GM21529 (cell line): ENCODE data around the gene SLC9A5.

Experiments used
- ATAC-seq: cut with Tn5 transposase; IDR thresholded peaks from one replicate; pipeline ENCODE4 v1.9.1; 2021; ENCODE audit not compliant: unreplicated experiment

SLC9A5 gene

DNA sequence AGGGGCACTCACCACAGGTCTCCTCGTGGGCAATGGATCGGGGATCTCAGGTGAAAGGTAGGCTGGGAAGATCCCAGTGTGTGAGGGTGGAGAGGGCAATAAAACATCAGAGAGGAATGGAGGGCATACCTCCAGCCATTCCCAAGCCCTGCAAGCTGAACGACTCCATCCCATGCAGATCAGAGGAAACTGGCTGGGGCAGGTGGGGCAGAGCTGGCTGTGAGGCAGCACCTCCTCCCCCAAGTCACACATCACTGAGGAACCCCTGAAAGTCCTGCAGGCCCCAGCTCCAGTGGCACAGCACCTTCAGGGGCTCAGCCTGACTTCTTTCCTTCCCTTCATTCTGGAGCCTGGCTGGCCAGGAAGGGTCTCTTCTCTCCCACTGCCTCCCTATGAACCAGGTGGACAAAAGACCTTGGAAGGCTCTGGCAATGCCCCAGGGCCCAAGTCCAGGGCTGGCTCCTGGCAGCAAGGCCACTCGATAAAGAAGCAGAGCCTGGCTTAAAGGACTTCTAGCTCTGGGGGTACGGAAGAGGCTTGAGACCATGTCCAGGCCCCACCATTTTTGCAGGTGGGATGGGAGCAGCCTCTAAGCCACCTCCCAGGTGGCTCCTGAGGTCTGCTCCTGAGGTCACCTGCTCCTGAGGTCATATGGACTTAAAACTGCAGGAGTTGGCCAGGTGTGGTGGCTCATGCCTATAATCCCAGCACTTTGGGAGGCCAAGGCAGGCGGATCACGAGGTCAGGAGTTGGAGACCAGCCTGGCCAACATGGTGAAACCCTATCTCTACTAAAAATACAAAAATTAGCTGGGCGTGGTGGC is 35.4 kb upstream of the SLC9A5 start:
- ATAC-seq = no peak

DNA sequence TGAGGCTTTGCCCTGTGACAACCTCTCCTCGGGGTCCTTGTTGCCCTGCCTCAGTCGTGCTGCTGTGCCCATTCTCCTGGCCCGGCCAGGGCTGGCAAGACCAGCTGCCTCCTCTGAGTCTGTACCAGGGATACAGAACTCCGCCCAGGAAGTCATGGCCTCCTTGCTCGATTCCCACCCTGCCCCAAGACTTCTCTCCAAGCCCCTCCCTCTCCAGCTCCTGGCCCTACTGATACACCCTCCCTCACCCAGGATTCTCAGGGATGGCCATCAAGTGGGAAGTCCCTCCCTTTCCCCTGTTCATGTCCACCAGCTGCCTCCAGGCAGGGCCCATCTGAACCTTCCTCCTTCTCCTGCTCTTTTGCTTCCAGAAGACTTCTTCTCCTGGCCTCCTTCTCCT is 33.1 kb upstream of the SLC9A5 start:
- no peak for ATAC-seq

DNA sequence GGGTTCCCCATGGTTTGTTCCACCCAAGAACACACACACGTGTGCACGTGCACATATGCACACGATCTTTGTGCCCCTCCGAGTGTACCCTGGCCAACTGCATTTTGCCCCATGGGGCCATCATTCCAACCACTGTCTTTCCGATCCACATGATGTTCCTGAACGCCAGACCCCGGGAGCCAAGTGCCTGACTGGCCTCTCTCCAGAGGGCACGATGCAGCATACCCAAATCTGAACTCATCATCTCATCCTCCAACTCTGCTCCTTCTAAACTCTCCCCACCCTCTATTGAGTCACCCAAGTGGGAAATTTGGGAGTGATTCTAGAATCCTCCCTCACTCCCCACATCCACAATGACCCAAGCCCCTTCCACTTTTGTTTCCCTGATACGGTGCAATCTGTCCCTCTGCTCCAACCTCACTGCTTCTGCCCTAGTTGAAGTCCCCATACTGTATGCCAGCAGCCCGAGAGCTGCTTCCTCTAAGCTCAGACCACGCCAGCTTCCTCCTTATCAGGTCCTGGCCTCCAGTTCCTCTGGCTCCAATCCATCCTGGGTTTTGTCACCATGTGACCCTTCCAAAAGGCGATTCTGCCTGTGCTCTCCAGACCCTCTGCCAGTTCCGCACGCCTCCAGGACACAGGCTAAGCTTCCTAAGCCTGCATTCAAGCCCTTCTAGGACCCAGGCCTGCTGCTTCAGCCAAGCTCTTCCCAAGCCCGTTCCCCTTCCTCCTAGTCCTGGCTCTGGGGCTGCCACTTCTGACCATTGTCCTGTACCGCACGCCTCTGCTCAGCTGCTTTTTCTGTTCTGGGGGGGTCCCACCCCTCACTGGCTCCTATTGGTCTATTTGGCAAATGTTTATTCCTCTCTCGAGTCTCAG is 31.9 kb upstream of the SLC9A5 start:
- no peak for ATAC-seq

DNA sequence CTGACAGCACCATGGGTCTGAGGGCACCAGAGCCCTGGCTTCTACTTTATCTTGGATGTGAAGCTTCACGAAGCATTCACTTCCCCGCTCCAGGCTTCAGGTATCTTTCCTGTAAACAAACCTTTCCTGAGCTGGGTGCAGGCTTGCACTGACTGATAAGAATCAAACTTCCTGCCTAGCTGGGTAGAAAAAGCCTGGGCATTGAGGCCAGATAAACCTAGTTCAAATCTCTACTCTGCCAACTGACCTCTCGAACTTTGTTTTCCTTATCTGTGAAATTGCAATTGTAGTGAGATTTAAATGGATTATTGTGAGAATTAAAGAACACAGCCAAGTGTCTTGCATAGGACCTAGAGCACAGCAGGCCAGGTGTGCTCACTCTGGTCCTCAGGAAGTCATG is 24.8 kb upstream of the SLC9A5 start:
- ATAC-seq = no peak

DNA sequence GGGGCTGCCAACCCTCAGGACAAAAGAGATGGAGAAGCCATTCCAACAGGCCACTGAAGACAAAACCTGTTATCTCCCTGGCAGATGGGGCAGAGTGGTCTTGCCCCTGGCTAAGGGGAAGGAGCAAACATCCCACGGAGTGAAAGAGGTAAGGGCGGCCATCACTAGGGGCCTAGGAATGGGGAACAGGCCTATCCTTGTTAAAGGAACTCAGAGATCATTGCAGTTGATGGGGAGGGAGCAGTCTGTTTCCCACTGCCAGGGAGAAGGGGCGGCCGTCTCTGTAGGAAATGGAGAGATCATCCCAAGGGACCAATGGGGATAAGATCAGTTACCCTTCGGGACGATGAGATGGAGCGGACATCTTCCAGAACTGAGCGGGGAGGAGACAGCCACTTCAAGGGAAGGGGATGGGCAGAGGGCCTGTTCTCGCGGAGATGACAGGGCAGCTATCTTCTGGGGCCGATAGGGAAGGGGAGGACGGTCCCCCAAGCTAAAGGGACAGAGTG is 22.4 kb upstream of the SLC9A5 start:
- ATAC-seq = no peak

DNA sequence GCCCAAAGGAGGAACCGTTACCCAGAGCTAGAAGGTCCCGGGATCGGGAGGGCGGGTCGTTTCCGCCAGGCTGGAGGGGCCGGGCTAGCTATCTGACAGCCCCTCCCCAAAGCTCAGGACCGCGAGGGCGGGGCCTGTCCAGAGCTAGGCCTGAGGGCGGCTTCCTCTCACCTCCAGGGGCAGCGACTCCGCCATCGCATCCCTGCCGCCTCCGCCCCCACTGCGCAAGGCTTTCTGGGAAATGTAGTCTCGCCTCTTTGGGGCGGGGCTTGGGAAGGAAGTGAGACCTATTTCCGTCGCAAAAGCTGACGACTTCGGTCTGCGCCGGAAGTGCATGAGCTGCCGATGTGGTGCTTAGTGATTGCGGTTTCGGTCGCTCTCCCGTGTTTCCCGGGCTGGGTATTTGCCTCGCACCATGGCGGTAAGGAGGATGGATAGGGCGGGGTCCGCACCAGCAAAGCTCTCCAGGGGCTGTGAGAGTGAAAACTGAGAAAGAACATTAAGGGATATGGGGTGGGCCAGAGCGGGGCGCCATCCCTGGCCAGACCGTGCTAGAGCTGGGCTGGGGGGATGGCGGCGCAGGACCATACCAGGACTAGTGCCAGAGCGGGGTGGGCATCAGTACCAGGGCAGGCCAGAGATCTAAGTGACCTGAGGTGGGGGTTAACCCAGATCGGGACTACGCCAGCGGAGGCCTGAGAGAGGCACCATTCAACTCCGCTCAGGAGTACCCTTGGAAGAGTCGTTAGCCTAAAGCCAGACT is 21.8 kb upstream of the SLC9A5 start, which contains the start of gene TMEM208:
TSS of gene TMEM208 (plus strand) at position 327 of the 763 bp plus-strand sequence. CDS start at position 416, 89 bp downstream.
- ATAC-seq = peak; percentile 92

DNA sequence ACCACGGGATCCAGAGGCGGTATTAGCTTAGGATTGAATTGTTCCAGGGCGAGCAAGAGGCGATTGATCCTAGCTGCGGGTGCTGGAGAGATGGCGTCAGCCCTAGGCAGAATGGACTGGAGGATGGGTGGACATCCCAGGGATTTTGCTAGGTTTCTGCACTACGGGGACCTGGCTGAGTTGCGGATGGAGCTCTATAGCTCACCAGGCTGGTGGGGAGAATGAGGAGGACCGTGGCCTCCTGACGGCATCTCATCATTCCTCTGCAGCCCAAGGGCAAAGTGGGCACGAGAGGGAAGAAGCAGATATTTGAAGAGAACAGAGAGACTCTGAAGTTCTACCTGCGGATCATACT is 21.2 kb upstream of the SLC9A5 start:
- ATAC-seq = no peak

DNA sequence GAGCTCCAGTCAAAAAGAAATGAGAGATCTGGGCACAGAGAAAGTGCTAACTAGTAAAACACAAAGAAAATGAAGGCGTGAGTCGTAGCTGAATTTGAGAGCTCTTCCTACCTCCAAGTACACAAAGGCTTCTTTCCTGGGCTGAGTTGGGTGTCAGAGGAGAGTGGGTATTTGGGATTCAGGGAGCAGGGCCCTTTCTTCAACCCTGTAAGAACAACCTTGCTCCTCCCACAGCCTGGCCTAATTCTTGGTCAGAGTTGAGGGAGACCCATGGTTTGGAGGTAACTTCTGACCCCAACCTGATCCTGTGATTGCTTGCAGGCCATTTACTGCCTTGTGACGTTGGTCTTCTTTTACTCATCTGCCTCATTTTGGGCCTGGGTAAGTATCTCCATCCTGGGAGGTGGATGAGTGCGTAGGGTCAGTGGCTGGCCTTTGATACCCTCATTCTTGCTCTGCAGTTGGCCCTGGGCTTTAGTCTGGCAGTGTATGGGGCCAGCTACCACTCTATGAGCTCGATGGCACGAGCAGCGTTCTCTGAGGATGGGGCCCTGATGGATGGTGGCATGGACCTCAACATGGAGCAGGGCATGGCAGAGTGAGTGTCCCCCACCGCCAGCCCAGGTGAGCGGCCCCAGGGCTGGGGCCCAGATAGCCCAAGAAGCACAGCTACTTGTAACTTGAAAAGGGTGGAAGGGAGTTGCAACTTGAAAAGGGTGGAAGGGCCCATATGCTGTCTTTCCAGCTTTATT is 20.6 kb upstream of the SLC9A5 start:
- ATAC-seq = no peak

DNA sequence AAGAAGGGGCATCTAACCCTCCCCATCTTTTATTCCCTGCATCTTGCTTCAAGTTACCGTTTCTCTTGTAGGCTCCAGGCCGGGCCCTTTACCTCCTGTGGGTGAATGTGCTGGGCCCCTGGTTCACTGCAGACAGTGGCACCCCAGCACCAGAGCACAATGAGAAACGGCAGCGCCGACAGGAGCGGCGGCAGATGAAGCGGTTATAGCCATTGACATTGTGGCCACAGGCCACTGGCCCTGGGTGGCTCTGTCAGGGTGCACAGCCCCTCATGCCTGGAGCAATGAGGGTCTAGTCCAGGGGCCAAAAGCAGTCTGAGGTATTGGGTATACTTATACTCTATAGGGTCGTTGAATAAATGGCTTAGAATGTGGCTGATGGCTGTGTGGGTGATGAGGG is 19.9 kb upstream of the SLC9A5 start:
- no peak for ATAC-seq

DNA sequence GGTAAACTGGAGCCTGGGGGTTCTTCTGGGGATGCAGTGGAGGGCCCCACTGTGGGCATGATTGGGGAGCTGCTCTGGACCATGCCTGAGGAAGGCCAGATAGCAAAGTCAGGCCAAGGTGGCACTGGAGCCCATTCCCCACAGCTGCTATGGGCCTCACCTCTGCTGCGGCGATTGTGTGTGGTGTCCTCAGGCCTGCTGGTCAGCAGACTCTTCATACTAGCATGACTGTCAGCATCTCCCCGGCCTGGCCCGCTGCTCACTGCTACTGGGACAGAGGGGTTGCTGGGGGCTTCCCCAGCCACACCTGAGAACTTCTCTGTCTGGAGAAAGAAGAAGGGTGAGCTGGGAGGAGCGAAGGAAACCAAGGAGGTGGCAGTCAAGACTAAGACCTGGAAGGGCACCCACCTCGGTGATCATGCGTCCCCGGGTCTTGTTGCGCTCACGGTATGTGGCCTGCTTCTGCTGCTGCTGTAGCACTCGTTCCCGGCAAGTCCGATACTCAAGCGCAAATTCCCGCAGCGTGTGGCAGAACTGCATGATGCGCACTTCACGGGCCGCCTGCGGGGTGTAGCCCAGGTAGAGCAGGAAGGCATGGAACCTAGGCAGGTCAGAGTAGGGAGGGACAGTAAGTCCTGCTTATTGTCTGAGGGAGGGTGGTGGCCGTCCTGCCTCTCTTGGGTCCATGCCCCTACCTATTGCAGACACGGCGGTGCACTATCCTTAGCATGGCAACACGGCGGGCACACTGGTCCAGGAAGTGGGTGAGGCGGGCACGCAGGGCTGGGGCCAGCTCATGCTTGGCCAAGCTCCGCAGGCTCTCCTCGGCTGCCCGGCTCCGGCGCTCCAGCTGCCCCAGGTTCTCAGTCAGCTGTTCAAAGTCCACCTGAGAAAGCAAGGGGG is 18.6 kb upstream of the SLC9A5 start:
- no peak for ATAC-seq

DNA sequence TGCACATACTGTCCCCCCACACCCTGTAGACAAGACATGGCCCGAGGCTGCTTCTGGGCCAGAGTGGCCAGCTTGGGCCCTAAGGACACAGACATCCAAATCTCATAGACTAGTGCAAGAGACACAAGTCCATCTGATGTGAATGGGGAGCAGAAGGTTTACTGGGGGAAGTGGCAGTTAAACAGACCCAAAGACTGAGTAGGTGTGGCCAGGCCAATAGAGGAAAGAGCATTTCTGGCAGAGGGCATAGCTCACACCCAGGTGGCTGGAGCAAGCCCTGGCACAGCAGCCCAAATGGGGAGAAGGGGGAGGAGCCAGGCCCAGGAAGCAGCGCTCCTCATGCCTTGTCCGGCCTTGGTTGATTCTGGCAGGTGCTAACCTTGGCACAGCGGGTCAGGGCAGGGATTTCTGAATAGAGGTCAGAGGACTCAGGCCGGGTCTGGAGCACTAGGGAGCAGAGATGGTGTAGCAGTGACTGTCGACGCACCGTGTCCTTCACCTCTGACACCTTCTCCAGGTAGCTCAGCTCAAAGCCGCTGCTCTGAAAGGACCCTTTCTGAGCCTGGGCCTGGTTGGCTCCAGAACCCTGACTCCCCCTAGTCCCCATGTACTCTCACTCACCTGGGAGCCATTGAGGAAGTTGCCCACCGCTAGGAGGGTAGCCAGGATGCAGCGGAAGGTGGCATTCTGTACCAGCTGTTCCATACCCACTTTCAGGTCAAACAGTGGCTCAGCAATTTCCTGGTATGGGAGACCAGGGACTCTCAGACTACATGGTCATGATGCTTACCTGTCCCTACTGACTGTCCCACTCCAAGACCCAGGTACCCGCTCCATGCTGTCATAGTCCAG is 17.7 kb upstream of the SLC9A5 start:
- ATAC-seq = no peak

DNA sequence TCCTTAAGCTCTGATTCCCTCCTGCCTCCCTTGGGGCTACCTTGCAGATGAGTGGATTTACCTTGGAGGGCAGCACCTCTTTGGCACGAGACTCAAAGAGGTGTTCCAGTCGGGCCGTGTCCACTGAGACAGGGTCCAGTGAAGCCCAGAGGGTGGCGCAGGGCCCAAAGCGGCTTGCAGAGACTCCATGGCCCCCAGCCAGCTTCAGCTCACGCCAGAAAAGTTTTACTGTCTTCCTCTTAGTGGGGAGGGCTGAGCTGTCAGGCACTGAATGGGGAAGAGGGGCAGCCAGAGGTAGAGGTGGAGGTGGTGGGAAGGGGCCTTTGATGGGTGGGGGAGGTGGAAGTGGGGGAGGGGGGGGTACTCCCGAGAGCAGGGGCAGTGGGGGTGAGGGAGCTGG is 15.2 kb upstream of the SLC9A5 start:
- no peak for ATAC-seq

DNA sequence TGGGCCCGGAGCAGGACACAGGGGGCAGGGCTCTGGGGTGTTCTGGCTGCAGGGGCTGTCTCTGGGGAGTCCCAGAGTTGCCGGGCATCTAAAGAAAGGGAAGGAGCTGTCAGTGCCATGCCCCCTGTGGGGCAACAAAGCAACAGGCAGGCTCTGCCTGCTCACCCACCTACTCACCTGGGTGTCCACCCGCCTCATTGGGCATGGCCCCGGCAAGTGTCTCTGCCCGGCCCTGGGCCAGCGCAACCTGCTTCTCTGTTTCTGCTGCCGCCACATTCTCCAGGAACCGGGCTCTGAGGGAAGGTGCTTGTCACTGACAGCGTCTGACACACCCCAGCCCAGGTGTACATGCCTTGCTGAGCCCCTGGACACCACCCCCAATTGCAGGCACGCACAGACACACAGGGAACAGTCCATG is 14.6 kb upstream of the SLC9A5 start:
- ATAC-seq = no peak

DNA sequence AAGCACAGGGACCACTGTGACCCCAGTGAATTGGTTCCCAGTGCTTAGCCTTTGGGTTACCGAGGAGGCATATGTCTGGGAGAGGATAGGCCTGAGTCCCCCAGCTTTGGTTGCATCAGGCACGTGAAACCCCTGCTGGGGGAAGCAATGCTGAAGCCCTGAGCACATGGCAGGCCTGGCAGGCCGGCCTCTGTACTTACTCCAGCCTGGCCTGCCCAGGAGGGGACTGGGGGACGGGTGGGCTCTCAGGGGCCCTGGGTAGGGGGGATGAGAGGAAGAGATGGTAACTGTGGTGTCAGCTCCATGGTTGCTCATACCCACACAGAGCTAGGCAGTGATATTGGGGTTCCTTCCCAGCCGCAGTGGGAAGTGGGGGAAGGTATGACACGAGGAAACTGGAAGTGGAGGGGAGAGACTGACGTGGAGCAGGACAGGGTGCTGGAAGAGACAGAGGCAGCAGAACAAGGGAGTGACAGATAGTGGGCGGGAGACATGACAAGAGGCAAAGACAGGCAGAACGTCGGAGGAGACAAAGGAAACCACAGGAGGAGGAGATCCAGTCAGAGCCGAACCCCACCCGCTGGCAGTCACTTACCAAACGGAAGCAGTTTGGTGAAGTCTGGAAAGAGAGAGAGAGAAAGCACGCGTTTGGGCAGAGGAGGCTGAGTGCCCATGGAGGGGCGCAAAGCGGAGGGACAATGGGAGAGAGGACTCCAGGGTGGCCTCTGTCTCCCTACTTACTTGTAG is 12.8 kb upstream of the SLC9A5 start:
- no peak for ATAC-seq

DNA sequence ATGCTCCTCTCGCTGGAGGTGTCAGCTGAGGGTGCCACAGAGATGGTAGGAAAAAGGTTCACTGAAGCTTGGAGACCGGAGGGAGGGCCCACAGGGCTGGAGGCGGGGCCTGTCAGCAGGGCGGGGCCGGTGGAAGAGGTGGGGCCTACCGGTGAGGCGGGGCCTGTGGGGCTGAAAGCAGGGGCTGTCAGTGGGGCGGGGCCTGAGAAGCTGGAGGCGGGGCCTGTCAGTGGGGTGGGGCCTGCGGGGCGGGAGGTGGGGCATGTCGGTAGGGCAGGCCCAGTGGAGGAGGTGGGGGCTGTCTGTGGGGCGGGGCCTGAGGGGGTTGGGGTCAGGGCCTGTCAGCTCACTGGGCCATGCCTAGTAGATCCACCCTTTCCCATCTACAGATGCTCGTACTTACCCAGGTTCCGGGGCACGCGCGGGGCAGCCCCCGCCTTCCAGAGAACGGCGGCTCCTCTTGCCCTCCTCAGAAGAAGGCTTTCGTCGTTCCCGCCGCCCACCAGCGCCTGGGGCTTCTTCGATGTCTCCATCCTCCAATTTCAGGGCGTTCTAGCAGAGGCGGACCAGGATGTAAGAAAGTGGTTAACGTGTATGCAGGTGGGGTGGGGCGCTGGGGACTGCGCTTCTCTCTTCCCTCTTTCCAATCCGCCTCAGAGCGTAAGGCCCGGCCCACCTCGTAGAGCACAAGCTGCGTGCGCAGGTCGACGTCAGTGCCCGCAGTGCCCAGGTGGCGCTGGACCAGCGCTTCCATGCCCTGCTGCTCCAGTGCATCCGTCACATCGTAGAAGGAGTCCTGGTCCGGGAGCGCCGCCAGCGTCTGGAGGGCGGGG is 12.0 kb upstream of the SLC9A5 start:
- no peak for ATAC-seq

DNA sequence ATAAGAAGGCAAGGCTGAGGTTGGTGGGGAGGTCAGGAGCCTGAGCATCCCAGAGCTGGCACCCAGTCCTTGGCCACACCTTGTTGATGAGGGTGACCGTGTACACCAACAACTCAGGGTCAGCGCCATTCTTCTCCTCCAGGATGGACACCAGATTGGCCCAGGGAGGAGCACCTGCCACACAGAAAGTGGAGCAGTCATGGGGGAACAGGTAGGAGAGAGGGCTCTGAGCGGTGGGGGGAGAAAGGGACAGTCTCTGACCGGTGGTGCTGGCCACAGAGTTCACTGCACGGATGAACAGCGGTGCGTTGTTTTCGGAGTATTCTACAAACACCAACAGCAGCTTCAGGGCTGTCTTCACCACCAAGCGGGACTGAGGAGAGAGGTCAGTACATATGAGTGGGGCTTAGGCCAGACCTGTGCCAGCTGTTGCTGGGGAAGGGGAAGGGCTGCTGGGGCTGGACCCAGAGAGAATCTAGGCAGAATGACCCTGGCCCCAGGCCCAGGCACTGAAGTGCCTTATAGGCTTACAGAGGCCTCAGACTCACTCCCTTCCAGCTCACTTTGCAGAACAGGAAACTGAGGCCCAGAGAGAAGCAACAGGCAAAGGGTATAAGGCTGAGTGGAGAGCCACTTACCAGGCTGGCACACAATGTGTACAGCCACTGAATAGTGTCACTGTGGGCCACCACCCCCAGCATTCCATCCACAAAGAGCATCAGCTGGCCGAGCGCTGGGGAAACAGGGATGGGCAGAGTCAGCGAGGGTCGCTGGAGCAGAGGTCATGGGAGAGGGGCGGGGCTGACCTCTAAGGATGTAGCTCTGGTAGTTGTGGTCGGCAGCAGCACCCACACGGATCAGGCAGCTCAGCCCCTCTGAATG is 11.1 kb upstream of the SLC9A5 start:
- ATAC-seq = no peak
